ENCODE measurements around the gene EHF.

DNA sequence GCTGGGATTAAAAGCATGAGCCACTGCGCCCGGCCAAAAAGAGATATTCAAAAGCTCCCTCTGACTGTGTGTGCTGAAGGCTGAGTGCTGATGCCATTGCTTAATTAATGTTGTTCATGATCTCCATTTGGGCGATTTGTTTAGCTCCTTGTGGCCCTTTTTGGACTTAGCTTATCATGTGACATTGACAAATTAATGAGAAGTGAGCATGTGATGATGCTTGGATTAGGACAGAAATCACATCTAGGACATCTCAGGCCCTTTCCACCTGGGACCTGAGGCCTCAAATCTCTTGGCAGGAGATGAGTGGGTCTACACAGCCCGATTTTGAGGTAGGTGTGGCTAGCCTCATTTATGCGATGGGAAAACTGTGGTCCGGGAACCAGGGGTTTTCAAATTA lies 10.4 kb downstream of the EHF start:
- TF ChIP-seq ARNT (IDR thresholded peaks at IDR 0.05) (no peak), TARDBP (IDR thresholded peaks at IDR 0.05) (no peak), FOXK2 (IDR thresholded peaks at IDR 0.05) (no peak), SP1 (IDR thresholded peaks at IDR 0.05) (no peak), L3MBTL2 (conservative IDR thresholded peaks at IDR 0.05) (no peak), FOXA1 (IDR thresholded peaks at IDR 0.05) (no peak), SUZ12 (IDR thresholded peaks at IDR 0.05) (no peak), BHLHE40 (IDR thresholded peaks at IDR 0.05; ENCODE audit: borderline replicate concordance) (no peak), NFRKB (IDR thresholded peaks at IDR 0.05) (no peak), ELF4 (IDR thresholded peaks at IDR 0.05) (no peak), LEF1 (IDR thresholded peaks at IDR 0.05; ENCODE audit: borderline replicate concordance) (no peak), FOXM1 (IDR thresholded peaks at IDR 0.05; ENCODE audit: borderline replicate concordance) (no peak)
- TF ChIP-seq, protein P1, sequence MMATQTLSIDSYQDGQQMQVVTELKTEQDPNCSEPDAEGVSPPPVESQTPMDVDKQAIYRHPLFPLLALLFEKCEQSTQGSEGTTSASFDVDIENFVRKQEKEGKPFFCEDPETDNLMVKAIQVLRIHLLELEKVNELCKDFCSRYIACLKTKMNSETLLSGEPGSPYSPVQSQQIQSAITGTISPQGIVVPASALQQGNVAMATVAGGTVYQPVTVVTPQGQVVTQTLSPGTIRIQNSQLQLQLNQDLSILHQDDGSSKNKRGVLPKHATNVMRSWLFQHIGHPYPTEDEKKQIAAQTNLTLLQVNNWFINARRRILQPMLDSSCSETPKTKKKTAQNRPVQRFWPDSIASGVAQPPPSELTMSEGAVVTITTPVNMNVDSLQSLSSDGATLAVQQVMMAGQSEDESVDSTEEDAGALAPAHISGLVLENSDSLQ (IDR thresholded peaks at IDR 0.05): no peak
